Measurements from ENCODE around the gene XRCC1.
"Not testable (repeated sequence)": the region's sequence is repeated elsewhere in the genome, so short reads cannot be mapped to it uniquely, and the experiment has no call there.

XRCC1 gene

DNA sequence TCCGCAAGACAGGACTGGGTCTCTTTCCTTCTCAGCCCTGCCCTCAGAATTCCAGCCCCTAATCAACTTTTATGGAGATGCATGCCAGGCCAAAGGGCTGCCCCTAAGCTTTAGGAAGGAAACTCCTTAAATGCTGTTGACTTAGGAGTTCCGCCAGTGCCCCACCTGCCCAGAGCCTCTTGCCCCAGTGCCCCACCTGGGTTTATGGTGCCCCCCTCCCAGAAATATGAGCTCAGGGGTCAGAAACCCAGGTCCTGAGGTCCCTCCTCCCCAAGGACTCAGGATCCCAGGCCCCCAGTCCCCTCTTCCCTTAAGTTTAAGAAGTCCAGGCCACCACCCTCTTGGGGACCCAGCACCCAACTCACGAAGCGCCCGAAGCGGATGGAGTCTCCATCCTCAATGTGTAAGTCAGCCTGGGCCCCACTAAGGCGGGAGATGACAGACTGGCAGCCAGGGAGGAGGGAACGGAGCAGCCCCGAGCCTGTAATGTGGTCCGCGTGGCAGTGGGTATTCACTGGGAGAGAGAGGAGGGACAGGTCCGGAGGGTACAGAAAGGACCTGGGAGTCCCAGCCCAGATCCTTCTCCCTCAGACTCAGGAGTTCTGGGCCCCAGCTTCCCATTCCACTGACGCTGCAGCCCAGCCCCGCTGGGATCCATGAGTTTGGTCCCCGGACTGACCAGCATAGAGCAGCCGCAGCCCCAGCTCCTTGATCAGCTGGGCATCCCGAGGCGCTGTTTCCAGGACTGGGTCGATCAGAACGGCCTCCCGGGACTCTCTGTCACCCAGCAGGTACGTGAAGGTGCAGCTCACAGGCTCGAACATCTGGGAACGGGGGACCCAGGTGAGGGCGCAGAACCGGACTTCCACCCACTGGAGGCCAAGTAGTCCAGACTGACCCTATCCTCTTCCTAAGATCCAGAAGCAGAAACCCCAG, 49.2 kb downstream of the XRCC1 start:
- Histone ChIP-seq H3K4me1 (ENCODE audit: insufficient read depth, low read length) (peaks cover 15% of the 10 kb centered on the region), H2AFZ (ENCODE audit: low read depth, low read length) (peak overlapping the region; percentile 58), H3K9me3 (ENCODE audit: low read length) (no peaks in the 10 kb centered on the region), H3K36me3 (ENCODE audit: insufficient read depth, low read length) (no peaks in the 10 kb centered on the region), H3K27me3 (ENCODE audit: insufficient read depth, low read length) (no peaks in the 10 kb centered on the region), H3K4me3 (ENCODE audit: low read length) (peak overlapping the region; percentile 77)

DNA sequence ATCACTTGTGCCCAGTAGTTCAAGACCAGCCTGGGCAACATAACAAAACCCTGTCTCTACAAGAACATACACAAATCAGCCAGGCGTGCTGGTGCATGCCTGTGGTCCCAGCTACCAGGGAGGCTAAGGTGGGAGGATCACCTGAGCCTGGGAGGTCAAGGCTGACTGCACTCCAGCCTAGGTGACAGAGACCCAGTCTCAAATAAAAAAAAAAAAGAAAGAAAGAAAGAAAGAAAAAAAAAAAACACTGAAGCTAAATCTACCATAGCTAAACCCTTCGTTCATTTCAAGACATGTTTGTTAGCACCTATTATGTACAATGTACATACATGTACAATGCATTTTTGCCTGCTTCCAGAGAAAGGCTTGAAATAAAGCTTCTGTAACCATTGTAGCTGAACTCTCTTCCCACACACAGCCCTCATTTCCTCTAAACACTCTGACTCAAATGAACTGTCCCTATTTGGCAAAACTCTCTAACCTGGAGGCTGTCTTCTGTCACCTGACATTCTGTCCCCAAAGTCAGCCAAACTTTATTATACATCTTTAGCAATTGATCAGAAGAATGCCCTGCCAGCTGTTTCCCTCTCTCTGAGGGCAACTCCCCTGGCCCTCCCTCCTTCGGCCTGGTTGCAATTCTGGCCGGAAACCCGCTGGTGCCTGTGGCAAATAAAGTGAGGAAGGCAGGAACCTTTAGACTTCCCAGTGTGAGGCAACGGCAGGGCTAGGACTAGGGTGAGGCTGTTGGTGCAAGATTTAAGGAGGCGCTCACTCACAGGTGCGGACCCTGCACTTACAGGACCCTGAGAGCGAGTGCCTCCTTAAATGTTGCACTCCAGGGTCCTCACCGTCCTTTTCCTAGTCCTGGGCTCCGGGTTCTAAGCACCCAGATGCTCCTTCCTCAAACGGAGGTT, 50.1 kb downstream of the XRCC1 start:
- Histone ChIP-seq H3K36me3 (ENCODE audit: insufficient read depth, low read length) (no peaks in the 10 kb centered on the region), H3K27me3 (ENCODE audit: insufficient read depth, low read length) (no peaks in the 10 kb centered on the region), H3K4me3 (ENCODE audit: low read length) (peak overlapping the region; percentile 77), H2AFZ (ENCODE audit: low read depth, low read length) (no peak overlapping the region), H3K4me1 (ENCODE audit: insufficient read depth, low read length) (peaks cover 15% of the 10 kb centered on the region), H3K9me3 (ENCODE audit: low read length) (no peaks in the 10 kb centered on the region)

DNA sequence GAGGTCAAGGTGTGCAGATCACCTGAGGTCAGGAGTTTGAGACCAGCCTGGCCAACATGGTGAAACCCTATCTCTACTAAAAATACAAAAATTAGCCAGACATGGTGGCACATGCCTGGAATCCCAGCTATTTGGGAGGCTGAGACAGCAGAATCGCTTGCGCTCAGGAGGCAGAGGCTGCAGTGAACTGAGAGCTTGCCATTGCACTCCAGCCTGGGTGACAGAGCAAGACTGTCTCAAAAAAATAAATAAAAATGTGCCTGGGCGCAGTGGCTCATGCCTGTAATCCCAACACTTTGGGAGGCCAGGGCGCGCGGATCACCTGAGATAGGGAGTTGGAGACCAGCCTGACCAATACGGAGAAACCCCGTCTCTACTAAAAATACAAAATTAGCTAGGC, 51.6 kb downstream of the XRCC1 start:
- not testable (repeated sequence) for H2AFZ ChIP-seq (ENCODE audit: low read depth, low read length); H3K9me3 ChIP-seq (ENCODE audit: low read length); H3K27me3 ChIP-seq (ENCODE audit: insufficient read depth, low read length); H3K4me3 ChIP-seq (ENCODE audit: low read length); H3K36me3 ChIP-seq (ENCODE audit: insufficient read depth, low read length)
- peaks cover 15% of the 10 kb centered on the region for H3K4me1 ChIP-seq (ENCODE audit: insufficient read depth, low read length)

DNA sequence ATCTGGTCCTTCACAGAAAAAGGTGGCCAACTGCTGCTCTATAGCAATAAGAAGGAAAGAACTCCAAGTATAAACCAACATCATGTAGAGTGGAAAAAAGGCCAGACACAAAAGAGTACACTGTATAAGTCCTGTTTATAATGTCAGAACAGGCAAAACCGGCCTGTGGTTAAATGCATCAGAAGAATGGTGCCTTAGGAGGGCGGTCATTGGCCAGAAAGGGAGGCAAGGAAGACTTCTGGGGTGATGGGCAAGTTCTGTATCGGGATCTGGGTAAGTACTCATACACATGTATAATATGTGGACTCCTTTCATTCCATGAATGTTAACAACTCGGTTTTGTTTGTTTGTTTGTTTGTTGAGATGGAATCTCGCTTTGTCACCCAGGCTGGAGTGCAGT, 52.4 kb downstream of the XRCC1 start:
- Histone ChIP-seq H3K9me3 (ENCODE audit: low read length) (no peaks in the 10 kb centered on the region), H2AFZ (ENCODE audit: low read depth, low read length) (no peak overlapping the region), H3K36me3 (ENCODE audit: insufficient read depth, low read length) (no peaks in the 10 kb centered on the region), H3K4me1 (ENCODE audit: insufficient read depth, low read length) (peaks cover 15% of the 10 kb centered on the region), H3K27me3 (ENCODE audit: insufficient read depth, low read length) (no peaks in the 10 kb centered on the region), H3K4me3 (ENCODE audit: low read length) (no peak overlapping the region)

DNA sequence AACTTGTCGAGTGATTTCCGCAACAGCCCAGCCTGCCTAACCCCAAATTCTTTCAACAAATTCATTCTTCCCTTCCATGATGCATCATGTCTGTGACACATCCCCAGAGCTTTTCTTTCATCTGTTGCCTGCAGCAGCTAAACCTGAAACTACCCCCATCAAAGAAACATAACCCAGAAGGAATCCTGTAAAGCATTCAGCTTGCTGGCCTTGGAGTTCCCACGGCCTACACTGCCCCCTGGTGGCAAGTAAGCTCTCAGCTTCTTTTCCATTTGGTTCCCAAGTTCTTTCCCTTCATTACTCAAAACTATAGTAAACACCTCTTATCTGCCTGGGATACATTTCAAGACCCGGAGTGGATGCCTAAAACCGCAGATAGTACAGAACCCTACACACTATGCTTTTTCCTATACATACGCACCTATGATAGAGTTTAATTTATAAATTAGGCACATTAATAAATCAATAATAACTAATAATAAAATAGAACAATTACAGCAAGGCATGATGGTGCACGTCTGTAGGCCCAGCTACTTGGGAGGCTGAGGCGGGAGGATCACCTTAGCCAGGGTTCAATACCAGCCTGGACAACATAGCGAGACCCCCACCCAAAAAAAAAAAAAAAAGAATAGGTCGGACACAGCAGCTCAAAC, 55.8 kb downstream of the XRCC1 start:
- H3K9me3 ChIP-seq (ENCODE audit: low read length): no peaks in the 10 kb centered on the region
- H3K27me3 ChIP-seq (ENCODE audit: insufficient read depth, low read length): no peaks in the 10 kb centered on the region
- no peak overlapping the region for H2AFZ ChIP-seq (ENCODE audit: low read depth, low read length)
- H3K4me1 ChIP-seq (ENCODE audit: insufficient read depth, low read length): no peaks in the 10 kb centered on the region
- H3K4me3 ChIP-seq (ENCODE audit: low read length): no peak overlapping the region
- H3K36me3 ChIP-seq (ENCODE audit: insufficient read depth, low read length): no peaks in the 10 kb centered on the region

DNA sequence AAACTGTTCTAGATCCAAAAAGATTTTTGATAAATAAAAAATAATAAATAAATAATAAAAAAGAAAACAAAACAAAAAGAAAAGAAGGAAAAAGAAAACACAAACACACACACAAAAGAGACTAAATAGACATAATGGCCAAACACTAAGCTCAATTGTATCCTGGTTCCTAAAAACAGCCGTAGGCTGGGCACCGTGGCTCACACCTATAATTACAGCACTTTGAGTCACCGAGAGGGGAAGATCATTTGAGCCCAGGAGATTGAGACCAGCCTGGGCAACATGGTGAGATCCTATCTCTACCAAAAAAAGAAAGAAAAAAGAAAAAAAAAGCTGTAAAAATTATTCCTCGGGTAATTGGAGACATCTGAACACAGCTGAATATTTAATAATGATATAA, 57.3 kb downstream of the XRCC1 start:
- no peak overlapping the region for H3K4me3 ChIP-seq (ENCODE audit: low read length)
- no peaks in the 10 kb centered on the region for H3K4me1 ChIP-seq (ENCODE audit: insufficient read depth, low read length)
- no peaks in the 10 kb centered on the region for H3K36me3 ChIP-seq (ENCODE audit: insufficient read depth, low read length)
- peaks cover 2% of the 10 kb centered on the region for H3K9me3 ChIP-seq (ENCODE audit: low read length)
- no peak overlapping the region for H2AFZ ChIP-seq (ENCODE audit: low read depth, low read length)
- H3K27me3 ChIP-seq (ENCODE audit: insufficient read depth, low read length): no peaks in the 10 kb centered on the region

DNA sequence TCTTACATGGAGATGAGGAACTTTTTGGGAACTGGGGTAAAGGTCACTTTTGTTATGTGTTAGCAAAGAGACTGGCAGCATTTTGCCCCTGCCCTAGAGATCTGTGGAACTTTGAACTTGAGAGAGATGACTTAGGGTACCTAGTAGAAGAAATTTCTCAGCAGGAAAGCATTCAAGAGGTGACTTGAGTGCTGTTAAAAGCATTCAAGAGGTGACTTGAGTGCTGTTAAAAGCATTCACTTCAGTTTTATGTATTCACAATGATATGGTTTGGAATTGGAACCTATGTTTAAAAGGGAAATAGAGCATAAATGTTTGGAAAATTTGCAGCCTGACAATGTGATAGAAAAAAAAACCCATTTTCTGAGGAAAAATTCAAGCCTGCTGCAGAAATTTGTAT, 62.9 kb downstream of the XRCC1 start:
- not testable (repeated sequence) for H3K4me1 ChIP-seq (ENCODE audit: insufficient read depth, low read length); H2AFZ ChIP-seq (ENCODE audit: low read depth, low read length); H3K27me3 ChIP-seq (ENCODE audit: insufficient read depth, low read length); H3K4me3 ChIP-seq (ENCODE audit: low read length); H3K9me3 ChIP-seq (ENCODE audit: low read length)
- peaks cover 15% of the 10 kb centered on the region for H3K36me3 ChIP-seq (ENCODE audit: insufficient read depth, low read length)

DNA sequence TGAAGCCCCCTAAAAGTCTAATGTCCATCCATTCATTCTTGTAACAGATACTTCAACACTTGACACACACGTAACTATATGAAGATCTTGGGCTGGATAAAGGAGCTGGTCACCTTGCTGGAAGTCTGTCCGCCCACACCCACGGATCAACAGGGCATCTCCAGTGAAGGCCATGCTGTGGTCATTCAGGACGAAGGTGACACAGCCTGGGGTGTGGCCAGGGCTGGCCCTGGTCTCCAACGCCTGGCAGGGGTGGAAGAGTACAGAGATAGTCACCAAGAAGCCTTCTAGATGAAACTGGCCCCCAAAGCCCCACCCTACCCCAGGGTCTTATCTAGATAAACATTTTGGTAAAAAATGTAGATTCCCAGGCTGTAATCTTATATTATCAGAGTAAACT, 64.0 kb downstream of the XRCC1 start:
- Histone ChIP-seq H2AFZ (ENCODE audit: low read depth, low read length) (no peak overlapping the region), H3K4me3 (ENCODE audit: low read length) (no peak overlapping the region), H3K27me3 (ENCODE audit: insufficient read depth, low read length) (no peaks in the 10 kb centered on the region), H3K36me3 (ENCODE audit: insufficient read depth, low read length) (peaks cover 15% of the 10 kb centered on the region), H3K9me3 (ENCODE audit: low read length) (peaks cover 8% of the 10 kb centered on the region), H3K4me1 (ENCODE audit: insufficient read depth, low read length) (no peaks in the 10 kb centered on the region)

DNA sequence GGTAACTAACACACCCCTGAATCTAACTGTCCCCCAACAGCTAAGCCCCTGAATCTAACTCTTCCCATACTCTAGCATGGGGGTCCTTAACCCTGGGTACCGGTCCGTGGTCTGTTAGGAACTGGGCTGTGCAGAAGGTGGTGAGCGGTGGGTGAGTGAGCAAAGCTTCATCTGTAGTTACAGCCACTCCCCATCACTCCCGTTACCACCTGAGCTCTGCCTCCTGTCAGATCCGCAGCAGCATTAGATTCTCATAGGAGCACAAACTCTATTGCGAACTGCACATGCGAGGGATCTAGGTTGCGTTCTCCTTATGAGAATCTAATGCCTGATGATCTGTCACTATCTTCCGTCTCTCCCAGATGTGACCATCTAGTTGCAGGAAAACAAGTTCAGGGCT, 64.6 kb downstream of the XRCC1 start:
- no peak overlapping the region for H3K4me3 ChIP-seq (ENCODE audit: low read length)
- H3K4me1 ChIP-seq (ENCODE audit: insufficient read depth, low read length): no peaks in the 10 kb centered on the region
- H2AFZ ChIP-seq (ENCODE audit: low read depth, low read length): no peak overlapping the region
- H3K27me3 ChIP-seq (ENCODE audit: insufficient read depth, low read length): no peaks in the 10 kb centered on the region
- H3K36me3 ChIP-seq (ENCODE audit: insufficient read depth, low read length): peaks cover 15% of the 10 kb centered on the region
- peaks cover 8% of the 10 kb centered on the region for H3K9me3 ChIP-seq (ENCODE audit: low read length)

DNA sequence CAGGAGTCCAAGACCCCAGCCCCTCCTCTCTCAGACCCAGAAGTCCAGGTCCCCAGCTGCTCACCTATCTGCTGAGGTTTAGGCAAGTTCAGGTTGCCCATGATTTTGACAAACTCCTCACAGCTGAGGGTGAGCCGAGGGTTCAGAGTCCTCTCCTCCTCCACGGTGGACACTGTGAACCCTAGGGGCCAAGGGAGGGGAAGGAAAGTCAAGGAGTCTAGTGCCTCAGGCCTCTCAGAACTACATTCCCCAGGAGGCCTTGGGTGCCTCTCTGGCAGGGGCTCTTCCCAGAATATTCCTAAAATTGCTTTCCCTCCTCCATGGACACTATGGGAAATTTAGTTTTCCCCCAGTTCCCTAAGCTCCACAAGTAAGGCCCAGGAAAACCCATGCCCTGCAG, 67.4 kb downstream of the XRCC1 start:
- no peak overlapping the region for H3K4me3 ChIP-seq (ENCODE audit: low read length)
- peaks cover 4% of the 10 kb centered on the region for H3K9me3 ChIP-seq (ENCODE audit: low read length)
- peaks cover 12% of the 10 kb centered on the region for H3K4me1 ChIP-seq (ENCODE audit: insufficient read depth, low read length)

DNA sequence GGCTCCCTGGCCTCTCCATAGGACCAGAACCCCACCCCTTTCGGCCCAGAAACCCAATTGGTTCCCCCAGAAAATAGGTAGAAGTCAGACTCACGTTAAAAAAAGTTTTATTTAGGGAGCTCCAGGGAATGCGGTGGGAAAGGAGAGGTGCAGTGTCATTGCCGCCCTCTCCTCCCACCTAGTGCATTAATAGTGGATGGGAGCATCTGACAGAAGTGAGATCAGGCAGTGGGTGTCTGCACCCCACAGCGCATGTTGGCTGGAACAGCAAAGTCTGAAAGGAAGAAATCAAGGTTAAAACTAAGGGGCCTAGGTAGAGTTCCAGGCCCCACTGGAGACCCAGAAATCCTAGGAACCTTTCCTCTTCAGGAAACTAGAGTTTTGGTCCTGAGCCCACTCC, 68.7 kb downstream of the XRCC1 start:
- Histone ChIP-seq H3K4me1 (ENCODE audit: insufficient read depth, low read length) (peaks cover 12% of the 10 kb centered on the region), H3K4me3 (ENCODE audit: low read length) (no peak overlapping the region), H3K9me3 (ENCODE audit: low read length) (peaks cover 2% of the 10 kb centered on the region), H3K27me3 (ENCODE audit: insufficient read depth, low read length) (no peaks in the 10 kb centered on the region), H2AFZ (ENCODE audit: low read depth, low read length) (no peak overlapping the region), H3K36me3 (ENCODE audit: insufficient read depth, low read length) (peaks cover 15% of the 10 kb centered on the region)

More for the DNA sequence above, 67.4 kb downstream of the XRCC1 start:
- H3K36me3 ChIP-seq (ENCODE audit: insufficient read depth, low read length): peaks cover 15% of the 10 kb centered on the region
- no peaks in the 10 kb centered on the region for H3K27me3 ChIP-seq (ENCODE audit: insufficient read depth, low read length)
- H2AFZ ChIP-seq (ENCODE audit: low read depth, low read length): no peak overlapping the region

DNA sequence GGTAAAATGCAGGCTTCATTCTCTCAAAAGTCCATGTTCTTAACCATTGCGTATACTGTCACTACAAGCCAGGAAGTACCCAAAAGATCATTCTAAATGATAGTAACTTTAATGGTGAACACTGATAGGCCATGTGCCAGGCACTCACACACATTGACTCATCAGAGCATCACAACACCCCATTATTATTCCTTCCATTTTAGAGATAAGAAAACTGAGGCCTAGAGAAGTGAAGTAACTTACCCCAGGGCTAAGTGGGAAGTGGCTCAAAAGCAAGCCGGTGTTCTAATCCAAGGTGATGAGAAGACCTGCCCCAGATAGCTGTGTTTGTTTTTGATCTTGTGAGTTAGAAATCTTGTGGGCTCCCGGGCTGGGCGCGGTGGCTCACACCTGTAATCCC, 69.4 kb downstream of the XRCC1 start:
- Histone ChIP-seq H3K4me3 (ENCODE audit: low read length) (no peak overlapping the region), H2AFZ (ENCODE audit: low read depth, low read length) (no peak overlapping the region), H3K27me3 (ENCODE audit: insufficient read depth, low read length) (no peaks in the 10 kb centered on the region), H3K36me3 (ENCODE audit: insufficient read depth, low read length) (peaks cover 10% of the 10 kb centered on the region), H3K4me1 (ENCODE audit: insufficient read depth, low read length) (peaks cover 12% of the 10 kb centered on the region), H3K9me3 (ENCODE audit: low read length) (peaks cover 2% of the 10 kb centered on the region)

DNA sequence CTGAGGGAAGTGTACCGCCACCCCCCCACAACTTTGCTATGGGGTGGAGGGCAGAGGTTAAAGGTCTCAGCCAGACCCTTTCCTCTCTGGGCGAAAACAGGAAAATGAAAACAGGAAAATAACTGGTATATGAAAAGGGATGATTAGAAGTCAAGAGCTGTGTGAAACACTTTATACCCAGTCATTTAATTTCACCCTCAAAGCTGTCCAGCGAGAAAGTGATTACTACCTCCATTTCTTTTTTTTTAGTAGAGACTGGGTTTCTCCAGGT, 70.2 kb downstream of the XRCC1 start:
- H3K4me3 ChIP-seq (ENCODE audit: low read length): no peak overlapping the region
- H3K36me3 ChIP-seq (ENCODE audit: insufficient read depth, low read length): peaks cover 9% of the 10 kb centered on the region
- no peaks in the 10 kb centered on the region for H3K9me3 ChIP-seq (ENCODE audit: low read length)
- H2AFZ ChIP-seq (ENCODE audit: low read depth, low read length): peak overlapping the region; percentile 96
- H3K27me3 ChIP-seq (ENCODE audit: insufficient read depth, low read length): no peaks in the 10 kb centered on the region
- H3K4me1 ChIP-seq (ENCODE audit: insufficient read depth, low read length): peaks cover 12% of the 10 kb centered on the region
